Measurements from ENCODE around the gene MED29. TPM values are rescaled to one million over a fixed set of nuclear protein-coding genes. Genes with fewer than 3 reads are reported as not detected.
A peak's percentile ranks its signal among the peaks of the same experiment; 100 is the strongest.

The MED29 gene
- total and polyA plus RNA-seq, 2 of the 13 experiments (the other 11 are each of a cell fraction or from before 2014, with no cell fraction given), result 14.0 to 19.7 TPM

- DNase-seq (ENCODE audit: low spot score), result no peak
- 98% methylated on average over 8 of the region's 8 CpGs for WGBS (ENCODE audit: low lambda C conversion rate)
- in situ Hi-C loops (cut with HindIII; ENCODE audit: extremely low pct_ligation_motif_present, low pct_unique_long_range_greater_than_20kb) (no loop called here), intact Hi-C loops (cut with micrococcal nuclease; ENCODE audit: unreplicated experiment) (no loop called here)
- ATAC-seq, result no peak
- no peaks in the 10 kb centered on the region; a peak in 1 of 5 replicates for H3K27me3 ChIP-seq (ENCODE audit: control insufficient read depth in 1 of 2, insufficient read depth in 2 of 2, low read length in 2 of 2)
- BruUV-seq (replicated peaks), result no TSS peak
- peak overlapping the region; percentile 99 for H3K9ac ChIP-seq (ENCODE audit: insufficient read depth, low read depth, low read length)
- peaks cover 29% of the 10 kb centered on the region for H4K20me1 ChIP-seq (ENCODE audit: insufficient read depth, low read length)
- TF ChIP-seq AGO2 (optimal IDR thresholded peaks at IDR 0.05; ENCODE audit: low read depth, low read length), result peak; percentile 20
- no peak for TF ChIP-seq THRA (CRISPR knock-in tag; IDR thresholded peaks at IDR 0.05; ENCODE audit: borderline replicate concordance)
- peak; percentile 52 for TF ChIP-seq RBFOX2 (IDR thresholded peaks at IDR 0.05; ENCODE audit: low read depth, low read length)
- no peak for TF ChIP-seq REXO4 (CRISPR knock-in tag; IDR thresholded peaks at IDR 0.05; ENCODE audit: borderline replicate concordance)
- FAIRE-seq, result no peak
- ChIA-PET CTCF (ENCODE audit: low intra/inter-chr PET ratio, low total read pairs) (no interaction called here), POLR2A (interaction anchor here (0.8 to 2.4 kb wide), 4 partner anchors 12 to 35 kb away, joined by 3 to 12 read pairs (median 4); partner anchors contain the start of gene SUPT5H)
- H3K36me3 ChIP-seq (replicated peaks in 1 of 2; ENCODE audit: control insufficient read depth in 1 of 2, insufficient read depth in 2 of 2, low read length in 2 of 2), result peaks cover 11 to 26% of the 10 kb centered on the region in 2 experiments
- peak overlapping the region in 1 of 3 experiments; percentile 91; a peak in 1 of 6 replicates for H3K4me3 ChIP-seq (replicated peaks in 1 of 3; ENCODE audit: insufficient read depth in 1 of 3, low read depth in 2 of 3, low read length in 3 of 3)
- H3K4me1 ChIP-seq (ENCODE audit: insufficient read depth, low read length), result peaks cover 76% of the 10 kb centered on the region
- no peak overlapping the region for H2AFZ ChIP-seq (ENCODE audit: low read length)
- H3K4me2 ChIP-seq (ENCODE audit: low read depth, low read length), result peak overlapping the region; percentile 90; the same call in 1 of the 2 replicates
- peak overlapping the region; percentile 83 for H3K27ac ChIP-seq (ENCODE audit: extremely low read length, insufficient read depth, low read length)
- H3K9me3 ChIP-seq (ENCODE audit: low read length), result no peaks in the 10 kb centered on the region
- peaks cover 24% of the 10 kb centered on the region for H3K79me2 ChIP-seq (ENCODE audit: insufficient read depth, low read length)
These were observed 42.4 kb downstream of the MED29 start for GRCh38 chr19:39433480-39434079.

Data from HepG2 (cell line).